Lung (tissue), 12 donors: ENCODE measurements around the gene CDK14. TPM values are rescaled to one million over a fixed set of nuclear protein-coding genes. Genes with fewer than 3 reads are reported as not detected.
A peak's percentile ranks its signal among the peaks of the same experiment; 100 is the strongest.

Experiments
- ATAC-seq: fragments of 200-7000 bp; cut with Tn5 transposase; one replicate; pipeline ENCODE4 v1.9.1; 2020; ENCODE audit warnings: moderate number of reproducible peaks; ENCODE audit not compliant: insufficient read depth, low FRiP score
- DNase-seq, 3 donors: peaks; one replicate each; pipeline ENCODE4 v3.0.0-alpha.2; 2013 to 2017
- H3K27ac ChIP-seq, 2 donors: one replicate each; pipeline ENCODE4 v1.5.1; 2013; ENCODE audit warnings: mild to moderate bottlenecking in 2 of 2, moderate library complexity in 2 of 2, control low read depth in 1 of 2, inconsistent platforms in 1 of 2, low read depth in 1 of 2, low read length in 1 of 2
- H3K27me3 ChIP-seq, 3 donors: one replicate each; pipeline ENCODE4 v1.5.1; 2013; ENCODE audit warnings: low read length in 2 of 3; ENCODE audit not compliant: control insufficient read depth in 3 of 3, insufficient read depth in 3 of 3
- H3K36me3 ChIP-seq, 4 donors: one replicate each; pipeline ENCODE4 v1.5.1; 2013; ENCODE audit warnings: low read length in 4 of 4, mild to moderate bottlenecking in 1 of 4, moderate library complexity in 1 of 4; ENCODE audit not compliant: control insufficient read depth in 4 of 4, insufficient read depth in 4 of 4
- H3K4me1 ChIP-seq, 5 donors: one replicate each; pipeline ENCODE4 v1.5.1; 2013; ENCODE audit warnings: low read length in 5 of 5, mild to moderate bottlenecking in 2 of 5, moderate library complexity in 1 of 5; ENCODE audit not compliant: control insufficient read depth in 5 of 5, insufficient read depth in 5 of 5
- H3K4me3 ChIP-seq: one replicate; pipeline ENCODE4 v1.5.1; 2013; ENCODE audit warnings: mild to moderate bottlenecking, control low read depth, moderate library complexity
- H3K9ac ChIP-seq, 2 donors: one replicate each; pipeline ENCODE4 v1.5.1; 2013; ENCODE audit warnings: low read length in 2 of 2, control low read depth in 1 of 2; ENCODE audit not compliant: insufficient read depth in 1 of 2
- H3K9me3 ChIP-seq, 4 donors: one replicate each; pipeline ENCODE4 v1.5.1; 2013; ENCODE audit warnings: low read length in 3 of 4, mild to moderate bottlenecking in 1 of 4, moderate library complexity in 1 of 4; ENCODE audit not compliant: control insufficient read depth in 4 of 4, insufficient read depth in 3 of 4
- WGBS, 2 donors: extraction: QIAGEN DNeasy Blood & Tissue Kit; methylation state at CpG; one replicate each; pipeline ENCODE4 v1.1.7; 2013; 5-methylcytosine and 5-hydroxymethylcytosine counted together
- polyA plus RNA-seq, 2 donors: library from polyadenylated mRNA; stranded (reverse); fragments of 200-250 nt; gene quantifications; one replicate each; pipeline ENCODE4 v1.2.1, GENCODE V29; 2013
- total RNA-seq, 2 donors: library from RNA; depleted of rRNA in 1 of 2; stranded (reverse); fragments of >200 nt in 1 of 2; gene quantifications; one replicate each; pipeline ENCODE4 v1.2.1, GENCODE V29; 2014 to 2021
- TF ChIP-seq, protein P1 (sequence below): IDR thresholded peaks from 2 replicates; pipeline ENCODE4 v1.5.1; 2012; ENCODE audit warnings: mild to moderate bottlenecking; ENCODE audit errors: control extremely low read depth, extremely low read depth
- donor health status: control.
- donor health status: control.
- donor health status: Bipolar disorder and iron deficiency.
- donor health status: healthy.
- donor health status: DM: yes; HTN: yes; CAD: no.

CDK14 gene
- total and polyA plus RNA-seq, 4 donors = 4.3 to 117 (median 18.9) TPM

DNA sequence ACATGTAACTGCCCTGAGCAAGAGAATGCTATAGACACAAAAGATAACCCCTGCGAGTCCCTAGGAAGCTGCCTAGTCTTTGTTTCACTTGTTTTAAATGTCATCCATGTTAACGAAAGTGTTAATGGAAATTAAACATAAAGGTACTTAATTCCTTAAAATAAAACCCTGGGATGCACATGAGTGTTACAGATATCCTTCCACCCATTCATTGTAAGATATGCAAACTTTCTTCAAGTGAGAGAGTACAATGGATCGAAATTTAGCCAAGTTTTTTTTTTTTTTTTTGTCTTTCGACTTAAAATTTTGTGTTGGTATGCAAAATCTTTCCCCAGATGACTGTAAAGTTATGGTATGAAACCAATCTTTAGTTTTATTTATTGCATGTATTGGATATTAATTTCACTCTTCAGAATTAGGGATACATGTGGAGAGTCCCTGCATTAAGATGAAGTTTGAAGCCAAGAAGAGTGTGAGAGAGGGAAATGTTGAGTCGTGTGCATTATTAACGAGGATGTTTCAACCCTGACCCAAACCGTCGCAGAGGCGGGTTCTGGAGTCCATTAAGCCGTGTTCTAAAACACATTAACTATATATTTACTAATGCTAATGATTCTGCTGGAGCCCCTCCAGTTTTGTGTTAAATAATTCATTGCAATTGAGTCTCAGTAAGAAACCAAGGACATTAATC, 1.6 kb downstream of the CDK14 start:
- H3K36me3 ChIP-seq = no peaks in the 10 kb centered on the region
- peaks cover 0 to 45% (median 12%) of the 10 kb centered on the region in 5 donors for H3K4me1 ChIP-seq
- DNase-seq (peak in 1 of 3 donors; percentile 58), ATAC-seq (no peak)
- peak overlapping the region; percentile 74 to 98 for H3K9ac ChIP-seq
- TF ChIP-seq, protein P1, sequence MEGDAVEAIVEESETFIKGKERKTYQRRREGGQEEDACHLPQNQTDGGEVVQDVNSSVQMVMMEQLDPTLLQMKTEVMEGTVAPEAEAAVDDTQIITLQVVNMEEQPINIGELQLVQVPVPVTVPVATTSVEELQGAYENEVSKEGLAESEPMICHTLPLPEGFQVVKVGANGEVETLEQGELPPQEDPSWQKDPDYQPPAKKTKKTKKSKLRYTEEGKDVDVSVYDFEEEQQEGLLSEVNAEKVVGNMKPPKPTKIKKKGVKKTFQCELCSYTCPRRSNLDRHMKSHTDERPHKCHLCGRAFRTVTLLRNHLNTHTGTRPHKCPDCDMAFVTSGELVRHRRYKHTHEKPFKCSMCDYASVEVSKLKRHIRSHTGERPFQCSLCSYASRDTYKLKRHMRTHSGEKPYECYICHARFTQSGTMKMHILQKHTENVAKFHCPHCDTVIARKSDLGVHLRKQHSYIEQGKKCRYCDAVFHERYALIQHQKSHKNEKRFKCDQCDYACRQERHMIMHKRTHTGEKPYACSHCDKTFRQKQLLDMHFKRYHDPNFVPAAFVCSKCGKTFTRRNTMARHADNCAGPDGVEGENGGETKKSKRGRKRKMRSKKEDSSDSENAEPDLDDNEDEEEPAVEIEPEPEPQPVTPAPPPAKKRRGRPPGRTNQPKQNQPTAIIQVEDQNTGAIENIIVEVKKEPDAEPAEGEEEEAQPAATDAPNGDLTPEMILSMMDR = no peak
- peak overlapping the region; percentile 91 for H3K4me3 ChIP-seq
- no peaks in the 10 kb centered on the region for H3K9me3 ChIP-seq
- no peaks in the 10 kb centered on the region for H3K27me3 ChIP-seq
- H3K27ac ChIP-seq = no peak overlapping the region
- 37 to 53% methylated on average over 10 of the region's 10 CpGs for WGBS, 2 donors

DNA sequence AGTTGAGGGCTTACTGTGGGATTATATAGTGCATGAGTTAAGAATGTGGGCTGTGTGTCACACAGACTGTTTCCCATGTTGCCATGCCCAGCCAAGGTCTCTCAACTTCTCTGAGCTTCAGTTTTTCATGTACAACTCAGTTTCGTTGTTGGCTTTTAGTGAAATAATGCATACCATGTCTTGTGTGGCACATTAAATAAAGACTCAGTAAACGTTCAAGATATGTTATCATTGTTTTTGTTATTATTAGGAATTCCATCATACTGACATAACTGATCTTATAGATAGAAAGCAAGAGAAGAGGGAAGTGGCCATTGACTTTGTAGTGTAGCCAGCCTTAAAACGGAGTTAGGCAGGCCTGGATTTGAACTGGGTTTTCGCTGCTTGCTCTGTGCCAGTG, 2.9 kb downstream of the CDK14 start:
- Histone ChIP-seq H3K4me3 (no peak overlapping the region), H3K27me3 (no peaks in the 10 kb centered on the region), H3K27ac (no peak overlapping the region), H3K36me3 (no peaks in the 10 kb centered on the region), H3K9ac (no peak overlapping the region), H3K4me1 (peaks cover 0 to 45% (median 7%) of the 10 kb centered on the region in 5 donors), H3K9me3 (no peaks in the 10 kb centered on the region)
- ATAC-seq = no peak
- no peak for DNase-seq
- WGBS, 2 donors = 59 to 61% methylated on average over 4 of the region's 4 CpGs
- TF ChIP-seq, protein P1 = no peak

DNA sequence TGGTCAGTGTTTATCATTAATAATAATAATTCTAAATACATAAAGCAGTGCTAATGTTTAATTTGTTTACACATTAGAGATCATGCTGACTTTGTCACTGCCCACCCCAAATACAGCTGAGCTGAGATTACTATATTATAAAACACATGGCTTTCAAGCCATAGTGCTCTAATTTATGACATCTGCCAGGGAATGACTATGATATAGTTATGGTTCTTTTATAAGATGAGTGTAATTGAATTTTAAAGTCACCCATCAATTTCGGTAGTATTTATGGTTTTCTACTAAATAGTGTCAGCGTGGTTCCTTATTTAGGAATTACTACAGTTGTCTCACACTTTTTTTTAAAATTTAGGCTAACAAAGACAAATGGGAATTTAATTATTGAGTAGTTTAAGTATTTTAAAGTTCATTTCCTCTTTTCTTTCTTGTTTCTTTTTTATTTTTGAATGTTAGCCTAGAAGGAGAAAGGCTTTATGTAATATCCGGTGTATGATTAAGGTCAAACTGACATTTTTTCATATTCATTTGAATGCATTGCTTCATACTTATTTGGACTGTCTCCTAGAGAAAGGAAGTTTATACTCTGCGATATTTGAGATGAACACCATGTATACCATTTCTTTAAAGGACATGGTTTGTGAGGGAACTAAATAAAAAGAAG, 3.9 kb downstream of the CDK14 start:
- H3K9me3 ChIP-seq = no peaks in the 10 kb centered on the region
- ATAC-seq (no peak), DNase-seq (peak in 2 of 3 donors; percentile 64 to 85)
- no peaks in the 10 kb centered on the region for H3K27me3 ChIP-seq
- H3K27ac ChIP-seq = no peak overlapping the region
- TF ChIP-seq, protein P1 = no peak
- peaks cover 0 to 42% (median 7%) of the 10 kb centered on the region in 5 donors for H3K4me1 ChIP-seq
- 23 to 50% methylated on average over 4 of the region's 4 CpGs for WGBS, 2 donors
- no peak overlapping the region for H3K4me3 ChIP-seq
- H3K36me3 ChIP-seq = no peaks in the 10 kb centered on the region
- peak overlapping the region in 1 of 2 donors; percentile 60 for H3K9ac ChIP-seq
